ENCODE data around the gene ADAMTS2. TPM values are rescaled to one million over a fixed set of nuclear protein-coding genes. Genes with fewer than 3 reads are reported as not detected.

Gene ADAMTS2
- total and polyA plus RNA-seq, 7 experiments from 2014 or later, result not detected

GRCh38 chr5:179198825-179199224 lies 146.4 kb downstream of the ADAMTS2 start:
- ATAC-seq (no peak), DNase-seq (no peak)
- Mint-ChIP-seq H3K36me3 (no peaks in the 10 kb centered on the region), H3K27me3 (no peaks in the 10 kb centered on the region), H3K4me1 (peaks cover 0 to 1% (median 0%) of the 10 kb centered on the region in 7 donors), H3K9me3 (no peaks in the 10 kb centered on the region), H3K27ac (no peak overlapping the region), H3K4me3 (no peak overlapping the region)
- Histone ChIP-seq H3K36me3 (ENCODE audit: control insufficient read depth in 2 of 3, insufficient read depth in 3 of 3, low read length in 3 of 3) (no peaks in the 10 kb centered on the region), H3K4me3 (ENCODE audit: low read length) (no peak overlapping the region), H3K27me3 (ENCODE audit: control insufficient read depth in 2 of 2, insufficient read depth in 2 of 2, low read length in 2 of 2) (no peaks in the 10 kb centered on the region), H3K4me1 (ENCODE audit: control insufficient read depth in 2 of 2, insufficient read depth in 2 of 2, low read length in 2 of 2) (no peaks in the 10 kb centered on the region), H3K9me3 (ENCODE audit: control insufficient read depth in 2 of 3, low read length in 3 of 3) (no peaks in the 10 kb centered on the region), H3K27ac (ENCODE audit: low read depth, low read length) (no peak overlapping the region)
- CTCF ChIA-PET, result no interaction called here
- POLR2A ChIA-PET, result no interaction called here
- intact Hi-C loops (cut with micrococcal nuclease), result no loop called here

GRCh38 chr5:179196405-179197079 lies 148.7 kb downstream of the ADAMTS2 start:
- Mint-ChIP-seq H3K9me3 (no peaks in the 10 kb centered on the region), H3K4me1 (peaks cover 0 to 1% (median 0%) of the 10 kb centered on the region in 7 donors), H3K27me3 (no peaks in the 10 kb centered on the region), H3K27ac (no peak overlapping the region), H3K4me3 (no peak overlapping the region), H3K36me3 (no peaks in the 10 kb centered on the region)
- no peak overlapping the region for H3K27ac ChIP-seq (ENCODE audit: low read depth, low read length)
- H3K27me3 ChIP-seq (ENCODE audit: control insufficient read depth in 2 of 2, insufficient read depth in 2 of 2, low read length in 2 of 2), result no peaks in the 10 kb centered on the region
- DNase-seq (no peak), ATAC-seq (no peak)
- no peak overlapping the region for H3K4me3 ChIP-seq (ENCODE audit: low read length)
- no peaks in the 10 kb centered on the region for H3K9me3 ChIP-seq (ENCODE audit: control insufficient read depth in 2 of 3, low read length in 3 of 3)
- no peaks in the 10 kb centered on the region for H3K36me3 ChIP-seq (ENCODE audit: control insufficient read depth in 2 of 3, insufficient read depth in 3 of 3, low read length in 3 of 3)
- POLR2A ChIA-PET, result no interaction called here
- CTCF ChIA-PET, result no interaction called here
- no peaks in the 10 kb centered on the region for H3K4me1 ChIP-seq (ENCODE audit: control insufficient read depth in 2 of 2, insufficient read depth in 2 of 2, low read length in 2 of 2)
- intact Hi-C loops (cut with micrococcal nuclease), result no loop called here

DNA sequence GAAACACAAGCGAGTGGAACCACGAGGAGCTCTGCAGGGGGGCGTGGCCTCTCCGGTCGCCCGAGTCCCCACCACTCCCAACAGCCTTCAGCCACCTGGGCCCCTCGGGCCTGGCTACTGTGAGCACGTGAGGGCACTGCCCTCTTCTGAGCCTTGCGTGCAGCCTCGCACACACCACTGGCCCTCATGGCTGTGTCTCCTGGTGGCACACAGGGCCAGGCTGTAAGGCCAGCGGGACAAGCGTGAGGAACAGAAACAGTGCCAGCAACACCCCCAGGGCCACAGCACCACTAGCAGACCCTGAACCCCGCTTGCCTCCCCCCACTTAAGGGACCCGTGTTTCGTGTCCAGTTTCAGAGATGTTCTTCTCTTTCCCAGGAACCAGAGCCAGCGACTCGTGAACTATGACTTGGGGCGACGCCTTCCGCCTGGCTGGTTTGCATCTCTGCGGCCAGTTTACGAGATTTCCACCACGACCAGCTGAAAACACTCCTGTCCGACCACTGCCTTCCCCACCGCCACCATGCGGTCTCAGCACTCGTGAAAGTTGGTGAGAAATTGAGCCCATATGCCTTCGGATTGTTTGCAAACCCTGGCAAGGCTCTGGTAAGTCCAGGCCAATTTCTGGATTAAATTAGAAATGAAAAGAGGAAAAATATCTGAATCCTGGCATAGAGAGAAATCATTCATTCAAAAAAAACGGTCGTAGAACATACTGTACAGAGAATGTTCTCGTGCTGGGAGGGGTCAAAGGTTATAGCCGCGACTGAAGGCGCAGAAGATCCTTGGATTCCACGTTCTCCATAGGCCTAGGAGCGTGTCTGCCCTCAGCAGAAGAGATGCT lies 149.5 kb downstream of the ADAMTS2 start:
- no peak overlapping the region for H3K27ac ChIP-seq (ENCODE audit: low read depth, low read length)
- intact Hi-C loops (cut with micrococcal nuclease), result no loop called here
- CTCF ChIA-PET, result no interaction called here
- Mint-ChIP-seq H3K9me3 (no peaks in the 10 kb centered on the region), H3K4me1 (peaks cover 0 to 1% (median 0%) of the 10 kb centered on the region in 7 donors), H3K4me3 (no peak overlapping the region), H3K36me3 (no peaks in the 10 kb centered on the region), H3K27ac (no peak overlapping the region), H3K27me3 (no peaks in the 10 kb centered on the region)
- H3K36me3 ChIP-seq (ENCODE audit: control insufficient read depth in 2 of 3, insufficient read depth in 3 of 3, low read length in 3 of 3), result no peaks in the 10 kb centered on the region
- H3K27me3 ChIP-seq (ENCODE audit: control insufficient read depth in 2 of 2, insufficient read depth in 2 of 2, low read length in 2 of 2), result no peaks in the 10 kb centered on the region
- no peak for ATAC-seq
- POLR2A ChIA-PET, result no interaction called here
- no peak for DNase-seq
- no peaks in the 10 kb centered on the region for H3K4me1 ChIP-seq (ENCODE audit: control insufficient read depth in 2 of 2, insufficient read depth in 2 of 2, low read length in 2 of 2)
- no peaks in the 10 kb centered on the region for H3K9me3 ChIP-seq (ENCODE audit: control insufficient read depth in 2 of 3, low read length in 3 of 3)
- no peak overlapping the region for H3K4me3 ChIP-seq (ENCODE audit: low read length)

DNA sequence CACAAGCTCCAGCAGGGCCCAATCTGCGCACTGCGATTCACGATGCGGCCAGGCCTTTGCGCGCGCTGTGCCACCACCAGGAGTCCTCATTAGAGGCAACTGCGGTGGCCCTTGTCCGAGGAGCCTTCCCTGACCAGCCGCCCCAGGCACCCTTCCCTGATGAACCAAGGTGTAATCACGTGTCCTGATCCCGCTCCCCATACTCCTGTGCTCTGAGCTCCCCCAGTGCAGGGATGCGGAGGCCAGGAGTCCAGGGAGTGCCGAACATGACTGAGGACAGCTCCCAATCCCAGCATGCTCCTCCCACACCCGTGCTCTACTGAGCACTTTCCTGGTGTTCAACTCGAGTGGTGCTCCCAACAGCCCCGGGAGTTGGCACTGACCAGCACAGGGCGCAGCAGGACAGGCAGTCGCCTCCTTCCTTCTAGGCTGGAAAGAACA lies 150.3 kb downstream of the ADAMTS2 start:
- Histone ChIP-seq H3K27ac (ENCODE audit: low read depth, low read length) (no peak overlapping the region), H3K9me3 (ENCODE audit: control insufficient read depth in 2 of 3, low read length in 3 of 3) (no peaks in the 10 kb centered on the region), H3K27me3 (ENCODE audit: control insufficient read depth in 2 of 2, insufficient read depth in 2 of 2, low read length in 2 of 2) (no peaks in the 10 kb centered on the region), H3K4me1 (ENCODE audit: control insufficient read depth in 2 of 2, insufficient read depth in 2 of 2, low read length in 2 of 2) (no peaks in the 10 kb centered on the region), H3K36me3 (ENCODE audit: control insufficient read depth in 2 of 3, insufficient read depth in 3 of 3, low read length in 3 of 3) (no peaks in the 10 kb centered on the region), H3K4me3 (ENCODE audit: low read length) (no peak overlapping the region)
- Mint-ChIP-seq H3K9me3 (no peaks in the 10 kb centered on the region), H3K27ac (no peak overlapping the region), H3K27me3 (no peaks in the 10 kb centered on the region), H3K36me3 (no peaks in the 10 kb centered on the region), H3K4me3 (no peak overlapping the region), H3K4me1 (peaks cover 0 to 1% (median 0%) of the 10 kb centered on the region in 7 donors)
- intact Hi-C loops (cut with micrococcal nuclease), result no loop called here
- ChIA-PET POLR2A (no interaction called here), CTCF (no interaction called here)
- ATAC-seq, result no peak
- DNase-seq, result no peak

DNA sequence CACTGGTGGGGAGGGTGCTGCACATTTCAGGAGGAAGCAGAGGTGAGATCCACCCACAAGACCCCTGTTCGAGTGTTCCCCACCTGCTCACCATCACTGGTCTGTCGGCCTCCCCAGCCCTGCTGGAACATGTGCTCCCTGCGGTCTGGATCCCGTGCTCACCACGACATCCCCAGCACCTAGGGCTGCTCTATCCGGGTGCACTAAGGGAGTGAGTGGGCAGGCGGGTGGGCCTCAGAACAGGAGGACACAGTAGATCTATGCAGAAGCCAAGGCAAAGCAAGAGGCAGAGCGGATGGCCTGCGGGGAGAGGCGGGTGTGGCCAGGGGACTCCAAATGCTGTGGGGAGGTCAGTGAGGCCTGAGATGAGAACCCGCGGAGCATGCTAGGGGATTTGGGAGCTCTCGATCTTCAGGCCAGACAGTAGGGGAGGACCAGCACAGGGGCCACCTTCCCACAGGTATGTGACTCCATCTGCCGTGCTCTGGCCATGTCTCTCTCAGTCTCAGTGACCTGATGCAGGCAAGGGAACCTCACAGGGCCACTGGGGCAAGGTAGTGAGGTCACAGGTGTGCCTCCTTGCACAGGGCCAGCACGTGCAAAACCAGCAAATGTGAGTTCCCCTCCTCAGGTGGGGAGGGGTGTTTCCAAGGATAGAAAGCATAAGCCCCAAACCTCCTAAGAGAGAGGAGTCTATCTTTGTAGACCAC lies 150.9 kb downstream of the ADAMTS2 start:
- no peak overlapping the region for H3K27ac Mint-ChIP-seq
- no peaks in the 10 kb centered on the region for H3K9me3 ChIP-seq (ENCODE audit: control insufficient read depth in 2 of 3, low read length in 3 of 3)
- H3K27me3 ChIP-seq (ENCODE audit: control insufficient read depth in 2 of 2, insufficient read depth in 2 of 2, low read length in 2 of 2), result no peaks in the 10 kb centered on the region
- H3K4me1 Mint-ChIP-seq, result peaks cover 0 to 1% (median 0%) of the 10 kb centered on the region in 7 donors
- ChIA-PET CTCF (interaction anchor here (0.6 kb wide), 1 partner anchor 85 kb away, joined by 4 read pairs; no protein-coding TSS in a partner anchor), POLR2A (no interaction called here)
- H3K36me3 ChIP-seq (ENCODE audit: control insufficient read depth in 2 of 3, insufficient read depth in 3 of 3, low read length in 3 of 3), result no peaks in the 10 kb centered on the region
- ATAC-seq, result no peak
- no peak overlapping the region for H3K4me3 Mint-ChIP-seq
- no peaks in the 10 kb centered on the region for H3K36me3 Mint-ChIP-seq
- H3K4me3 ChIP-seq (ENCODE audit: low read length), result no peak overlapping the region
- no peaks in the 10 kb centered on the region for H3K4me1 ChIP-seq (ENCODE audit: control insufficient read depth in 2 of 2, insufficient read depth in 2 of 2, low read length in 2 of 2)
- no peak for DNase-seq
- intact Hi-C loops (cut with micrococcal nuclease), result no loop called here
- no peaks in the 10 kb centered on the region for H3K9me3 Mint-ChIP-seq
- H3K27ac ChIP-seq (ENCODE audit: low read depth, low read length), result no peak overlapping the region
- no peaks in the 10 kb centered on the region for H3K27me3 Mint-ChIP-seq

GRCh38 chr5:179193746-179194145 lies 151.5 kb downstream of the ADAMTS2 start:
- POLR2A ChIA-PET, result no interaction called here
- no peak for ATAC-seq
- Histone ChIP-seq H3K9me3 (ENCODE audit: control insufficient read depth in 2 of 3, low read length in 3 of 3) (no peaks in the 10 kb centered on the region), H3K4me3 (ENCODE audit: low read length) (no peak overlapping the region), H3K27ac (ENCODE audit: low read depth, low read length) (no peak overlapping the region), H3K4me1 (ENCODE audit: control insufficient read depth in 2 of 2, insufficient read depth in 2 of 2, low read length in 2 of 2) (no peaks in the 10 kb centered on the region), H3K27me3 (ENCODE audit: control insufficient read depth in 2 of 2, insufficient read depth in 2 of 2, low read length in 2 of 2) (no peaks in the 10 kb centered on the region), H3K36me3 (ENCODE audit: control insufficient read depth in 2 of 3, insufficient read depth in 3 of 3, low read length in 3 of 3) (no peaks in the 10 kb centered on the region)
- Mint-ChIP-seq H3K9me3 (no peaks in the 10 kb centered on the region), H3K27ac (no peak overlapping the region), H3K27me3 (peaks cover 0 to under 1% (median 0%) of the 10 kb centered on the region in 5 donors), H3K4me1 (peaks cover 0 to 1% (median 0%) of the 10 kb centered on the region in 7 donors), H3K36me3 (no peaks in the 10 kb centered on the region), H3K4me3 (no peak overlapping the region)
- CTCF ChIA-PET, result interaction anchor here (0.6 kb wide), 1 partner anchor 86 kb away, joined by 4 read pairs; no protein-coding TSS in a partner anchor
- DNase-seq, result no peak
- intact Hi-C loops (cut with micrococcal nuclease), result no loop called here

Data from naive thymus-derived CD4-positive, alpha-beta T cell (primary cell).